BJ (cell line): ENCODE results near the gene IKZF2. TPM values are rescaled to one million over a fixed set of nuclear protein-coding genes. Genes with fewer than 3 reads are reported as not detected.

Experiments used
- CTCF ChIA-PET: fragments of 350-600 bp; formaldehyde crosslinking; extraction: SDS; loops from one replicate; lab custom pipeline; 2021; ENCODE audit warnings: antibody characterized with exemption, inconsistent platforms; lab: Yijun Ruan, JAX
- POLR2A ChIA-PET: fragments of 300-600 bp; sonication (Branson Sonifier 250); formaldehyde crosslinking; extraction: SDS; loops from one replicate; lab custom pipeline; 2021; ENCODE audit warnings: antibody characterized with exemption; lab: Charles Lee
- DNase-seq: peaks from one replicate; pipeline ENCODE4 v3.0.0-alpha.2; 2011; ENCODE audit warnings: low read depth
- H3K27me3 ChIP-seq: 2 replicates; pipeline ENCODE4 v1.6.0; 2011; ENCODE audit warnings: low read length; ENCODE audit not compliant: control insufficient read depth, insufficient read depth
- H3K36me3 ChIP-seq: 2 replicates; pipeline ENCODE4 v1.5.1; 2011; ENCODE audit warnings: low read length; ENCODE audit not compliant: control insufficient read depth, insufficient read depth
- H3K4me3 ChIP-seq: 2 replicates; pipeline ENCODE4 v1.5.1; 2011; ENCODE audit warnings: low read depth, mild to moderate bottlenecking, control low read depth, low read length
- polyA plus RNA-seq: library from polyadenylated mRNA; depleted of rRNA; stranded (reverse); fragments of >200 nt; gene quantifications from 2 replicates; pipeline ENCODE4 v1.2.3, GENCODE V29; 2011
- TF ChIP-seq, protein P1 (sequence below): IDR thresholded peaks from 2 replicates; pipeline ENCODE4 v1.5.1; 2011; ENCODE audit warnings: low read depth, mild to moderate bottlenecking, control low read depth, inconsistent platforms, low read length, moderate library complexity; ENCODE audit not compliant: insufficient read depth

IKZF2 gene
- polyA plus RNA-seq, 1 experiment: 2.4 TPM

GRCh38 chr2:213084261-213084660 lies 67.2 kb downstream of the IKZF2 start:
- POLR2A ChIA-PET: no interaction called here
- TF ChIP-seq, protein P1, sequence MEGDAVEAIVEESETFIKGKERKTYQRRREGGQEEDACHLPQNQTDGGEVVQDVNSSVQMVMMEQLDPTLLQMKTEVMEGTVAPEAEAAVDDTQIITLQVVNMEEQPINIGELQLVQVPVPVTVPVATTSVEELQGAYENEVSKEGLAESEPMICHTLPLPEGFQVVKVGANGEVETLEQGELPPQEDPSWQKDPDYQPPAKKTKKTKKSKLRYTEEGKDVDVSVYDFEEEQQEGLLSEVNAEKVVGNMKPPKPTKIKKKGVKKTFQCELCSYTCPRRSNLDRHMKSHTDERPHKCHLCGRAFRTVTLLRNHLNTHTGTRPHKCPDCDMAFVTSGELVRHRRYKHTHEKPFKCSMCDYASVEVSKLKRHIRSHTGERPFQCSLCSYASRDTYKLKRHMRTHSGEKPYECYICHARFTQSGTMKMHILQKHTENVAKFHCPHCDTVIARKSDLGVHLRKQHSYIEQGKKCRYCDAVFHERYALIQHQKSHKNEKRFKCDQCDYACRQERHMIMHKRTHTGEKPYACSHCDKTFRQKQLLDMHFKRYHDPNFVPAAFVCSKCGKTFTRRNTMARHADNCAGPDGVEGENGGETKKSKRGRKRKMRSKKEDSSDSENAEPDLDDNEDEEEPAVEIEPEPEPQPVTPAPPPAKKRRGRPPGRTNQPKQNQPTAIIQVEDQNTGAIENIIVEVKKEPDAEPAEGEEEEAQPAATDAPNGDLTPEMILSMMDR: no peak

DNA sequence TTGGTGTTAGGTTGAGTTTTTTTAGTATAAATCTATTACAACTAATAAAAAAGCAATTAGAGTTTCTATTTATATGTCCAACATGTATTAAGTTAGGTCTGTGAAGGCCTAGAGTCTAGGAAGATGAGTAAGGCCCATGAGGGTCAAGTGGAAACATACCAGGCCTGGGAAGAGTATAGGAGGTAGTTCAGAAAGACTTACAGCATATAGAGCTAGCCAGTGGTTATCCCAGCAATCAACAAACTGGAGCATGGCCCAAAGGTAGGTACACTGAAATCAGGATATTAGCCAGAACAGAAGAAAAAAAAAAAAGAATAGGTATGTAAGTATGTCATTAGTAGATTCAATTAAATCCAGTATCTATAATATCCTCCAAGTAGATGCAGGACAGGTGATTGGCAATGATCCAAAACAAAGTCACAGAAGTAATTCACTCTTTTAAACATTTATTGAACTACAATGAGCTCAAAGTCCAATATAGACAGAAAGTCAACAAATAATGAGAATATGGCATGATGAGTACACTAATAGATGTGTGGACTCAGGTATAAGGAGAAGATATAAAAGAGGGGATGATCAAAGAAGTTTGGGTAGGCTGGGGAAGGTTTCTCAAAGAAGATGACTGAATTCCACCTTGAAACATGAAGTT lies 70.3 kb downstream of the IKZF2 start:
- Histone ChIP-seq H3K4me3 (no peak overlapping the region), H3K36me3 (no peaks in the 10 kb centered on the region), H3K27me3 (no peaks in the 10 kb centered on the region)
- CTCF ChIA-PET: interaction anchor here (0.7 kb wide), 1 partner anchor 45 kb away, joined by 3 read pairs; no protein-coding TSS in a partner anchor
- DNase-seq: no peak
- TF ChIP-seq, protein P1: no peak
- POLR2A ChIA-PET: no interaction called here

More at GRCh38 chr2:213084261-213084660, 67.2 kb downstream of the IKZF2 start:
- H3K27me3 ChIP-seq: no peaks in the 10 kb centered on the region
- H3K4me3 ChIP-seq: no peak overlapping the region
- no peaks in the 10 kb centered on the region for H3K36me3 ChIP-seq
- DNase-seq: no peak
- CTCF ChIA-PET: interaction anchor here (0.9 kb wide), 1 partner anchor 13 kb away, joined by 3 read pairs; no protein-coding TSS in a partner anchor

- TF ChIP-seq, protein P1: no peak
- no peak for DNase-seq
- CTCF ChIA-PET: no interaction called here
- no peaks in the 10 kb centered on the region for H3K27me3 ChIP-seq
- H3K4me3 ChIP-seq: no peak overlapping the region
- POLR2A ChIA-PET: no interaction called here
- H3K36me3 ChIP-seq: no peaks in the 10 kb centered on the region
Measured at GRCh38 chr2:213079756-213080155, 71.7 kb downstream of the IKZF2 start.

GRCh38 chr2:213078686-213079085 lies 72.7 kb downstream of the IKZF2 start:
- Histone ChIP-seq H3K4me3 (no peak overlapping the region), H3K27me3 (no peaks in the 10 kb centered on the region), H3K36me3 (no peaks in the 10 kb centered on the region)
- CTCF ChIA-PET: no interaction called here
- no peak for DNase-seq
- TF ChIP-seq, protein P1: no peak
- POLR2A ChIA-PET: no interaction called here

DNA sequence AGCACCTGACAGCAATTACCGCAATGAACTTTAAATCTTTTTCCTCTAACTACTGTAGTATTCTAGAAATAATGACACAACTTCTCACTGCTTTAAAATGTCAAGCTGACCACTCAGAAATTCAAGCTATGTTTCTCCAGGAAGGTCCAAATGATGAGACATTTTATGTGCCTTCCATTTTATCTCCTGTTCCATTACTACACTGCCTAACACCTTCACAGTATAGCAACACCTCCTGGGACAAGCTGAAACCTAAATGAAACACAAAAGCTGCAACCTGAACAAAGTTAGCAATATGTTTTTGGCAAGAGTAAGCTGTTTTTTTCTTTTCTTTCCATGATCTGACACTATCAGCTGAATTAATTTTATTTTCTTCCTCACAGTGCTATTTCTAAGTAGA lies 81.9 kb downstream of the IKZF2 start:
- Histone ChIP-seq H3K27me3 (no peaks in the 10 kb centered on the region), H3K4me3 (no peak overlapping the region), H3K36me3 (no peaks in the 10 kb centered on the region)
- CTCF ChIA-PET: interaction anchor here (1.7 kb wide), 1 partner anchor 34 kb away, joined by 3 read pairs; no protein-coding TSS in a partner anchor
- TF ChIP-seq, protein P1: no peak
- POLR2A ChIA-PET: no interaction called here
- peak; percentile 13 for DNase-seq
